Mucosa of stomach (tissue), 1 donor: ENCODE results near the gene PDGFD.

Source experiments
- H3K27me3 ChIP-seq: one replicate; pipeline ENCODE4 v1.7.0; 2013; ENCODE audit warnings: mild to moderate bottlenecking, low read length; ENCODE audit not compliant: control insufficient read depth, insufficient read depth
- H3K36me3 ChIP-seq: one replicate; pipeline ENCODE4 v1.7.0; 2013; ENCODE audit warnings: low read length; ENCODE audit not compliant: control insufficient read depth, insufficient read depth
- H3K4me1 ChIP-seq: one replicate; pipeline ENCODE4 v1.7.0; 2013; ENCODE audit warnings: mild to moderate bottlenecking, low read length; ENCODE audit not compliant: control insufficient read depth, insufficient read depth
- H3K4me3 ChIP-seq: one replicate; pipeline ENCODE4 v1.7.0; 2013; ENCODE audit warnings: low read length
- H3K9ac ChIP-seq: one replicate; pipeline ENCODE4 v1.7.0; 2013; ENCODE audit warnings: mild to moderate bottlenecking, low read length, moderate library complexity
- H3K9me3 ChIP-seq: one replicate; pipeline ENCODE4 v1.7.0; 2013; ENCODE audit warnings: mild to moderate bottlenecking, low read length, moderate library complexity; ENCODE audit not compliant: control insufficient read depth
- donor health status: Pancreatic carcinoma.

Gene PDGFD

DNA sequence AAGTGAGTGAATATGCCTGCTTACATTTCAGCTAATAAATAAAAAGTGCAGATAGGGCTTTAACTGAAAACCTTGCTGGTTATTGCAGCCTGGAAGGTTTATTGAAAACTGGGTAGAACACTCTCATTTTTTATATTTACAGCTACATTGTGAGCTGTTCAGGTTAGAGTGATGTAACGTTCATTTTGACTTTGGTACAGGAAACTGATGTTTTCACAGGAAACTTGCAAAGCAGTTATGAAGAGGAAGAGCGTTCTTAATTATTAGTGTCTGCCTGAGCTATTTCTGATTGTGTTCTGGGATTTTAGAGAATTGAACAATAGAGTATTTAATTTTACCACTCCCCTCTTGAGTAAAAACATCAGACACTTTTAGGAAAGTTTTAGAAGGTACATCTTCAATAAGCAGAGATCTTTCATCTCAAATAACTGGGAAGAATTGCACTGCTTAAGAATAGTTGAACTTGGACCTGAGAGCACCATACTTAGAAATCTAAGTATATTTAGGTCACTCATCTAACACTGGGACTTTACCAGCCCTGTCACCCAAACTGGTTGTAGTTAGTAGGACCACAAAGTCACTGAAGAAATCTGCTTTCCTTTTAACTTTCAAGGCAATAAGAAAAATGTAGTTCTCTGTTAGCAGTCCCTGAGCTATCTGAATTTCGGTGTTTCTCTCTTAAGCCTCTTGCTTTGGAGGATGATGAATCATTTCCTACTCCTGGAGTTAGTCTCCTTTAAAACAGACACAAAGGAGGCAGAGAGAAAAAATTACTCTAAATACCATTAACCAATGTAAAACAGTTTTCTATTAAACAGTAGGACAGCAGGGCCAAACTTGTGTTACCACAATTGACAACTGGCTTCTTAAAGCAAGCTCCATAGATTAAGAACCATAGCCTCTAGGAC lies 256.1 kb downstream of the PDGFD start:
- Histone ChIP-seq H3K4me3 (no peak overlapping the region), H3K27me3 (no peaks in the 10 kb centered on the region), H3K9ac (no peak overlapping the region), H3K4me1 (no peaks in the 10 kb centered on the region), H3K36me3 (no peaks in the 10 kb centered on the region), H3K9me3 (no peaks in the 10 kb centered on the region)

DNA sequence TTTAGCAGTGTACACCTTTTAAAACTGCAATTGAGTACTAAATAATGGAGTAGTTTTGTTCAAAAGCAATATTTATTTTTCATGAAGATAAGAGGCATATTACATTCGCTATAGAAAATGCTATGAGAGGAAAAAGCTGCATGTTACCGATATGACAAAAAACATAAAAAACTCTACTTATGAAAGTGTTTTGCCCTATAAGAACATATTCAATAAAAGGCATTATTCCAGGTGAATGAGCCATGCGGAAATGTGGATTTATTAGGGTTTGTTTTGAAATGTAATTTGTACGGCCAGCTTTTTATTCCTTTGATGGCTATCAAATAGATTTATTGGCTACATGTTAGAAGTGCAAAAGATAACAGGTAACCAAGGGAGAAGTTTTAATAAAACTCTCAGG lies 256.8 kb downstream of the PDGFD start:
- Histone ChIP-seq H3K36me3 (no peaks in the 10 kb centered on the region), H3K4me3 (no peak overlapping the region), H3K4me1 (no peaks in the 10 kb centered on the region), H3K27me3 (no peaks in the 10 kb centered on the region), H3K9me3 (no peaks in the 10 kb centered on the region), H3K9ac (no peak overlapping the region)

DNA sequence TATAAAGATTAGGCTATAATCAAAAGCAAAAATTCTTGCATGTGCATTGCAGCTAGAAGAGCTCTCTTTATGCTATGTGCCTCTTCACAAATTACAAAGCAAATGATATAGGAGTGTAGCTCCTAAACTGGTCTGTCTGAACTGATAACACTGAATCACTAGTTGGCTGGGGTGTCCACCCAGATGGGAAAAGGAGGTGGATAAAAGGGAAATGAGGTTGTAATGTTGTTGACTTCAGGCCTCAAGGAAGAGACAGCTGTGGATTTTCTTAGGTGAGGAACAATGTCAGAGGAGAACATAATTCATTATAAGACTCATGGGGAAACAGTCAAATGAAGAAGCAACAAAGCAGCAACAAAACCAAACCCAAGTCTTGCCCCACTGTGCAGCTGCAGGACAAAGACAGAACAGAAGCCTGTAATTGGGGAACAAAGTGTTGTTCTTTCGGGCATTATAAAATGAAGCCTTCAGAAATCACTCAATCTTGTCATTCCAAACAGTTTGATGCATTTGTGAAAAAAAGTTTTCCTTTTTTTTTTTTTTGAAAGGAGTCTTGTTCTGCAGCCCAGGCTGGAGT lies 257.6 kb downstream of the PDGFD start:
- no peaks in the 10 kb centered on the region for H3K27me3 ChIP-seq
- no peaks in the 10 kb centered on the region for H3K4me1 ChIP-seq
- H3K36me3 ChIP-seq: no peaks in the 10 kb centered on the region
- H3K9ac ChIP-seq: no peak overlapping the region
- H3K4me3 ChIP-seq: no peak overlapping the region
- H3K9me3 ChIP-seq: no peaks in the 10 kb centered on the region

DNA sequence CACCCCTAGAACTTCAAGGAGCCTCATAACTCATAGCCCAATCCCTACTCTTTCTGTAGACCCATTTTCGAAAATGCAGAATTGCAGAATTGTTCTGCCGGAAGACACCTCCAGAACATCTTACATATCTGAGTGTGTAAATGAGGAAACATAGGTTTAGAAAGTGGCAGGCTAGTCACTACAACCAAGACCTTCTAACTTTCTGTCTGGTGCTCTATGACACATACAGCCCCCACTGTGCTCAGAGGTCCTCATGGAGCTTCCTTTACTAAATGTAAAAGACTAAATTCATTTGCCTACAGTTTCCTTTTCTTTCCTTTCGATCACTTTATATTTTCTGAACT lies 259.7 kb downstream of the PDGFD start:
- Histone ChIP-seq H3K4me1 (no peaks in the 10 kb centered on the region), H3K9me3 (no peaks in the 10 kb centered on the region), H3K36me3 (no peaks in the 10 kb centered on the region), H3K27me3 (no peaks in the 10 kb centered on the region), H3K9ac (no peak overlapping the region), H3K4me3 (no peak overlapping the region)

DNA sequence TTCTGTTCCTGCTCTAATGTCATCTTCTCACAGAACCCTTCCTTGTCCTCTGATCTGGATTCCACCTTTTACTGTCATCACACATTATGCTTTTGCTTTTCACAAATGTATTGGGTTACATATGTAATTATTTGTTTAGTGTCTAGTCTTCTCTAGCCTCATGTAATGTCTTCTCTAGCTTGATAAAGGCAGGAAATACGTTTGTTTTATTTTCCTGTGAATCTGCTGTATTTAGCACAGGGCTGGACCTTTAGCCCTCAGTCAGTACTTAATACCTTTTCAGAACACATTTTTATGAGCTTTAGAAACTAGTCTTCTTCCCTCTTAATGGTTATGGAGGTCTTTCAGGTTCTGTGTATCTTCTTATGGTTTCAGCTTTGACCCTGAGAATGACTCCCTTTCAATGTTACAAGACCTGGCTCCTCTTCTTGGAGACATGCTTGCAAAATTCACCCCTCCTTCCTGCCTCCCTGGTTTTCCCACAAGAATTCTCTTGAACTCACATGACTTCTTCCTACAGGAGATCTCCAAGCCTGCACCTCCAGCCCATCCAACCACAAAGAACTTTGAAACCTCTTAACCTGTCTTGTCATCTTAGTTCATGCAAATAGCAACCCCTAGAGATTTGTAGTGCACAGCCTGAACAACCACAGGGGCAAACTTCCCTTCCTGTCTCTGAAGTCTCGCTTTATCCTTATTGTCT lies 260.2 kb downstream of the PDGFD start:
- Histone ChIP-seq H3K9ac (no peak overlapping the region), H3K27me3 (no peaks in the 10 kb centered on the region), H3K36me3 (no peaks in the 10 kb centered on the region), H3K4me3 (no peak overlapping the region), H3K9me3 (no peaks in the 10 kb centered on the region), H3K4me1 (no peaks in the 10 kb centered on the region)

DNA sequence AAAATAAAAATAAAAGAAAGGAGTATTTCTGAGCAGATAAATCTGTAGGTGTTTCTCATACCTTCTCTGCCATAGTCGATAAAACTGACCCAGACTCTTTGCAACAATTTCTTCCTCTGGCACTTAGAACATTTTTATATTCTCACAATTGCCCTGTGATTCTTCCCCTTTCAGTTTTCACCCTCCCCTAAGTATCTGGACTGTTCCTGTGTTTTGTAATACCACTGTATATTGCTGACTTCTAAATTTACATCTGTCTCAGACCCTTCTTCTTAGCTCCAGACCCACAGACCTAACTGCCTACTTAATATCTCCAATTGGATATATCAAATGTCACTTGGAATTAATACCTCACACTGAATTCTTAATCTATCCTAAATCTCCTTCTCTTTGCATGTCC lies 261.0 kb downstream of the PDGFD start:
- Histone ChIP-seq H3K9me3 (no peaks in the 10 kb centered on the region), H3K4me3 (no peak overlapping the region), H3K27me3 (no peaks in the 10 kb centered on the region), H3K4me1 (no peaks in the 10 kb centered on the region), H3K9ac (no peak overlapping the region), H3K36me3 (no peaks in the 10 kb centered on the region)

DNA sequence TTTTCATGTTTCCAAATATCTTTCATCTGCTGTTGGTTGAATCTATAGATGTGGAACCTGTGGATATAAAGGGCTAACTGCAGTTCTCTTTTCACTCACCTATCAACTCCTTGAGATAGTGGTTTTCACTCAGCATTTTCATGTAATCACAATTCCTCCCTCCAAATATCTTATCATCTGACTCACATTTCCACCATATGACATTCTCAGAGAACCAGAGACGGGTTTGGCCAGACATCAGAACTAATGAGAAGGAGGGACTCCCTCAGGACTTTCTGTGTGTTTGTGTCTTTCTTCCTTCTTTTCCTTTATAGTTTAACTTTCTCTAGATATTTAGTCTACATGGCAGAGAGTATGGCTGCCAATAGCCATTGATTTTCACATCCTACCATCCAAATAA lies 262.3 kb downstream of the PDGFD start:
- Histone ChIP-seq H3K9me3 (no peaks in the 10 kb centered on the region), H3K9ac (no peak overlapping the region), H3K36me3 (no peaks in the 10 kb centered on the region)

DNA sequence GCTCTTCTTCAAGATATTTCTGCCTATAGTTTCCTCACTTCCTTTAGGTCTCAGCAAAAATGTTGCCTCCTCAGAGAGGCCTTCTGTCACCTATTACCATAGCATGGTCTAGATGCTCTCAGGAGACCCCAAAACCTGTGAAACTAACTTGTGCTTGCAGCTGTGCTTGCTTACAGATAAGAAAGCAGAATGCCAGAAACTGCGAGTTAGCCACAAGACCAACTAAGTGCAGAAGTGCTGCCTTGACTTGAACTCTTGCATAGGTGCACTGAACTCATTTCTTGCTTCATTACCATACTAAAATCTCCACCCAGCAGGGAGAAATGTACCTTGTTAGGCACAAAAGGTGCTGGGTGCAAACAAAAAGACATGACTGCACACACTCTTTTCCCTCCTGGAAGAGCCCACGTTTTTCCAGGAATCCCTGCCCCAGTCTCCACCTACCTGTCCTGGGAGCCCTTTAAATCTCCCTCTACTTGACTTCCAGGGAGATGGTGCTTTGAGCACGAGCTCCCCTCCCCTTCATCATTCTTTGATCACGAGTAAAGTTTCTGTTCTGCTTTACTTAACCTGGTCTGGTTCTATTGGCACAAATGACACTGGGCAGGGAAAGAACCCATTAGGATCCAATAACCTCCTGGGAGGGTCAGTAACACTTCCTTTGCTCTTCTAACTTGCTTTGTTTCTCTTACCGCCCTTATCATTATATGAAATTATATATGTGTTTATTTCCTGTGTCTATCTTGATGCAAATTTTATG lies 265.2 kb downstream of the PDGFD start:
- H3K9me3 ChIP-seq: no peaks in the 10 kb centered on the region
- H3K4me1 ChIP-seq: no peaks in the 10 kb centered on the region
- no peaks in the 10 kb centered on the region for H3K36me3 ChIP-seq
- no peaks in the 10 kb centered on the region for H3K27me3 ChIP-seq
- H3K9ac ChIP-seq: no peak overlapping the region
- H3K4me3 ChIP-seq: no peak overlapping the region

More for the DNA sequence above, 262.3 kb downstream of the PDGFD start:
- Histone ChIP-seq H3K27me3 (no peaks in the 10 kb centered on the region), H3K4me1 (no peaks in the 10 kb centered on the region), H3K4me3 (no peak overlapping the region)

DNA sequence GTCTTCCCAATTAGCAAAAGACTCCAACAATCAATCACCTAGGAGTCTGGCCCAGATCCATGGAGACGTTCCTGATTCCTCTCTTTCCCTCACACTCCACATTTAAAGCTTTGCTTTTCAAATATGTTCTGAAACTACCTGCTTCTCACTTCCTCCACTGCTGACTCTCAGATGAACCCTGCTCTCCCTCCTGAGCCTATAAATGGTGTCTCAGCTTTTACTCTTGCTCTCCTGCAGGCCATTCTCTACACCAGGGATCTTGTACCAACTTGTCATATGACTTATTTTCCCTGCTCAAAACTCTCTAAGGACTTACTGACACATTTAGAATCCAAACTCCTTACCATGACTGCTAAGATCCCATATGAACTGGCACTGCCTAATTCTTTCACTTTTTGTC lies 265.9 kb downstream of the PDGFD start:
- Histone ChIP-seq H3K36me3 (no peaks in the 10 kb centered on the region), H3K4me1 (no peaks in the 10 kb centered on the region), H3K9me3 (no peaks in the 10 kb centered on the region), H3K9ac (no peak overlapping the region), H3K4me3 (no peak overlapping the region), H3K27me3 (no peaks in the 10 kb centered on the region)

DNA sequence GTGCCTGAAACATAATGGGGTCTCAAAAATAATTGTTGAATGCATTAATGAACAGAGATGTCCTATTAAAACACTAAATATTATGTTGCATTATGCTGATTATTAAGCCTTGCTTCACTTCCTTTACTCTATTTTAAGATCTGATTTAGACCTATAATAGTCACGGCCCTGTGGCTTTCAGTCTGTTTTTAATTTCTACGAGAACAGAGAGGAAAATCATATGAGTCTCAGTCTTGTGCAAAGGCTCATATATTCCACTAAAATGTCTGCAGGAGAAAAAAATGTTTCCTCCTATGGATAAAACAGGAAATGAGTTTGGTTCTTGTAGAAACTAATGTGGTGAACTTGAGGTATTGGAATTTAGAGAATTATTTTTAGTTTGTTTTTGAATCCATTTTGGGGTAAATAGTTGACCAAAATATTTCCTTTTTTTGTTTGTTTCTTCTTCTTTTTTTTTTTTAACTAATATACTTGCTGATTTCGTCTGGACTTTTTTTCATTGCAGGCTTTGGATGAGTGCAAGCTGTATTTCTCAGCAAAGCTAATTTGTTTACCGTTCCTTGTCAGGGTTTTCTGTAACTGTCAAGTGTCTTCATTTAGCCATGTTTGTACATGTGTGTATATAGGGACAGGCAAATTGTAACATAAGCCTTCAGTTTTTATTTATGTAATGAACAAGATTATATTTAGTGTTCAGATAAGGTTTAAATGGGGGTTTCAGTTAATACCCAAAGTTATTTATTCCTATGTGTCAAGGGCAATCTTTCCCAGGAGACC lies 266.6 kb downstream of the PDGFD start:
- H3K4me1 ChIP-seq: no peaks in the 10 kb centered on the region
- no peak overlapping the region for H3K9ac ChIP-seq
- no peaks in the 10 kb centered on the region for H3K9me3 ChIP-seq
- no peak overlapping the region for H3K4me3 ChIP-seq
- H3K36me3 ChIP-seq: no peaks in the 10 kb centered on the region
- no peaks in the 10 kb centered on the region for H3K27me3 ChIP-seq

DNA sequence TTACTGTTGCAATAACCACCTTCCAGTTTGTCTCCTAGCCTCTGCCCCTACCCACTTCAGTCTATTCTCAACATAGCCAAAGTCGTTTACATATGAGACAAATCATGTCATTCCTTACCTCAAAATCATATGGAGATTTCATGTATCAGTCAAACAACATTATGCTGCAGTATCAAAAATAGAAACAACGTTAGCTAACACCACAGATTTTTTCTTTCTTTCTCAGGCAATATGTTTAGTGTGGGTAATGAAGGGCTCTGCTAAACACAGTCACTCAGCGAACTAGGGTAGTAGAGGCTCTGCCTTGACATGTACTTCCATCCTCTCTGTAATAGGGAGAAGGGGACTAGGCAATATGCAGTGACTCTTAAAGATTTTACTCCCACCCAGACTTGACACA lies 268.8 kb downstream of the PDGFD start:
- H3K9me3 ChIP-seq: no peaks in the 10 kb centered on the region

More for the DNA sequence above, 268.8 kb downstream of the PDGFD start:
- no peak overlapping the region for H3K9ac ChIP-seq
- H3K36me3 ChIP-seq: no peaks in the 10 kb centered on the region
- H3K4me3 ChIP-seq: no peak overlapping the region
- H3K4me1 ChIP-seq: no peaks in the 10 kb centered on the region
- H3K27me3 ChIP-seq: no peaks in the 10 kb centered on the region
